NCI-H1105 (cell line): Measurements from ENCODE around the gene NOTCH2NLA.
"Not testable (repeated sequence)": the region's sequence is repeated elsewhere in the genome, so short reads cannot be mapped to it uniquely, and the experiment has no call there.

Experiments used
- DNase-seq: peaks from one replicate; lab custom pipeline; 2025; lab: John Stamatoyannopoulos, UW

The NOTCH2NLA gene

DNA sequence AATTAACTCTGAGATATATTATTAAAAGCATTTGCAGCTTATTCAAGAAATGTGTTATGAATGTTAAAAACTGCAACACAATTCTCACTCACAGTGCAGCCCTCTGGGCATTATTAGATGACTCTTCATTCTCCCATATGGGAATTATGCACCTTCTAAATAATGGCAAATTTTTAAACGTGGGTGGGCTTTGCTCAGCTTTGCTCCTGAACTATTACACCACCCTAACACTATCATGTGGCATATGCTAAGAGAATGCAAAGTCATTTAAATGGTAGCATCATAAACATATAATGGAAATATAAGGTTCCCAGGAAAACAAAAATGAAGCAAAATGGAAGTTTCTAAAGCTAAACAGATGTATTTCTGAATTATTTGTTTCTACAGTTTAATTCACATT, 61.5 kb downstream of the NOTCH2NLA start:
- not testable (repeated sequence) for DNase-seq

DNA sequence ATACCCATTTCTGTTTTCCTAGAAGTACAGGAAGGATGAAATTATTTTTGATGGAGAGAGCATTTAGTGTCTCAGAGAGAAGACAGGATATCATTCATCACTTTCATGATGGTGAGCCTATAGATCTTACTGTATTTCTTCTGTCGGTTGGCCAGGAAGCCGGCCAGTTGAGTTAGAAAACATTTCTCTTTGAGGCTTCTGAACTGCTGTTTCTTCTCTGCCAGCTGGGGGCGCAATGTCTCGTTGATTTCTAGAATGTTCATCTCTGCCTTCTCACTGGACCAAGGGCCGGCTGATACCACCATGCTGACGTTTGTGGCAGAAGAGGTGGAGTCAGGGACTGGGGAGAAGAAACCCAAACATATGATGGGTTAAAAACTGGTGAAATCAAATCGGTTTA, 84.4 kb downstream of the NOTCH2NLA start, which contains the start of gene NBPF10:
NBPF10 (minus strand) TSS at position 340 of the 400 bp plus-strand sequence; CDS start at position 305, 35 bp downstream.
- DNase-seq: not testable (repeated sequence)
